LNCAP (cell line): ENCODE measurements around the gene AHDC1.

Source experiments
- TF ChIP-seq, protein P1 (sequence below): fragments of 450-650 bp; IDR thresholded peaks from 2 replicates; pipeline ENCODE4 v1.5.1; 2017; ENCODE audit warnings: mild to moderate bottlenecking

Gene AHDC1

GRCh38 chr1:27605796-27606707, 2.1 kb upstream of the AHDC1 start:
- TF ChIP-seq, protein P1, sequence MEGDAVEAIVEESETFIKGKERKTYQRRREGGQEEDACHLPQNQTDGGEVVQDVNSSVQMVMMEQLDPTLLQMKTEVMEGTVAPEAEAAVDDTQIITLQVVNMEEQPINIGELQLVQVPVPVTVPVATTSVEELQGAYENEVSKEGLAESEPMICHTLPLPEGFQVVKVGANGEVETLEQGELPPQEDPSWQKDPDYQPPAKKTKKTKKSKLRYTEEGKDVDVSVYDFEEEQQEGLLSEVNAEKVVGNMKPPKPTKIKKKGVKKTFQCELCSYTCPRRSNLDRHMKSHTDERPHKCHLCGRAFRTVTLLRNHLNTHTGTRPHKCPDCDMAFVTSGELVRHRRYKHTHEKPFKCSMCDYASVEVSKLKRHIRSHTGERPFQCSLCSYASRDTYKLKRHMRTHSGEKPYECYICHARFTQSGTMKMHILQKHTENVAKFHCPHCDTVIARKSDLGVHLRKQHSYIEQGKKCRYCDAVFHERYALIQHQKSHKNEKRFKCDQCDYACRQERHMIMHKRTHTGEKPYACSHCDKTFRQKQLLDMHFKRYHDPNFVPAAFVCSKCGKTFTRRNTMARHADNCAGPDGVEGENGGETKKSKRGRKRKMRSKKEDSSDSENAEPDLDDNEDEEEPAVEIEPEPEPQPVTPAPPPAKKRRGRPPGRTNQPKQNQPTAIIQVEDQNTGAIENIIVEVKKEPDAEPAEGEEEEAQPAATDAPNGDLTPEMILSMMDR = peak; percentile 79

GRCh38 chr1:27605300-27605766, 1.4 kb upstream of the AHDC1 start:
- TF ChIP-seq, protein P1 = no peak

DNA sequence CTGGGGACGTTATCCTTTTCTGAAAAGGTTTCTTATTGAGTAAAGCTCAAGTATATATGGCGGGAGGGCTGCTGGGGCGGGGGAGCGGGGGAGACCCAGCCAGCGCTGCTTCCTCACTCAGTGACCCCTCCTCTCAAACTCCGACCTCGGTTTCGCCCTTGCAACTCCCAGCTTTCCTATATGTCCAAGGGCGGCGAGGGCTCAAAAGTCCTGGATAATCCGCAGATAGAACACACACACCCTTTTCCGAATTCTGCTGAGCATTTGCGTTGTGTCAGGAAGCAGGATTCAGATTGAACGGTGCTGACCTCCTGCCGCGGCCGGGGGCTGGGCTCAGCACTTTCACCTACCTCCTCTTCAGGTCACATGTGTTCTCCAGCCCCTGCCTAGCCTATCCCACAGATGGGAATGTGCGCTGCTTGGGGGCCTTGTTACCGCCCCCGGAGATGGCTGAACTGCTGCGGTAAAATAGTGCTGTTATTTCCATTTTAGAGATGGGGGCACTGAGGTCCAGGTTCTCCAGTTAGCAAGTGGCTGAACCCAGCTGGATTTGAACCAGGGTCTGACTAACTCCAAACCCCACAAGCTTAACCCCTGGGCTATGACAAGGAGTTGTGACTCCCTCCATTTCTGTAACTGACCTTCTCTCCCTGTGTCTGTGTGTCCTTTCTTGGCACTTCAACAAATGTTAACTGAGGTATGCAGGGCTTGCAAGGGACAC, 795 bp upstream of the AHDC1 start:
- TF ChIP-seq, protein P1 = no peak

- TF ChIP-seq, protein P1 = no peak
These were observed 649 bp downstream of the AHDC1 start for GRCh38 chr1:27603309-27603680.

DNA sequence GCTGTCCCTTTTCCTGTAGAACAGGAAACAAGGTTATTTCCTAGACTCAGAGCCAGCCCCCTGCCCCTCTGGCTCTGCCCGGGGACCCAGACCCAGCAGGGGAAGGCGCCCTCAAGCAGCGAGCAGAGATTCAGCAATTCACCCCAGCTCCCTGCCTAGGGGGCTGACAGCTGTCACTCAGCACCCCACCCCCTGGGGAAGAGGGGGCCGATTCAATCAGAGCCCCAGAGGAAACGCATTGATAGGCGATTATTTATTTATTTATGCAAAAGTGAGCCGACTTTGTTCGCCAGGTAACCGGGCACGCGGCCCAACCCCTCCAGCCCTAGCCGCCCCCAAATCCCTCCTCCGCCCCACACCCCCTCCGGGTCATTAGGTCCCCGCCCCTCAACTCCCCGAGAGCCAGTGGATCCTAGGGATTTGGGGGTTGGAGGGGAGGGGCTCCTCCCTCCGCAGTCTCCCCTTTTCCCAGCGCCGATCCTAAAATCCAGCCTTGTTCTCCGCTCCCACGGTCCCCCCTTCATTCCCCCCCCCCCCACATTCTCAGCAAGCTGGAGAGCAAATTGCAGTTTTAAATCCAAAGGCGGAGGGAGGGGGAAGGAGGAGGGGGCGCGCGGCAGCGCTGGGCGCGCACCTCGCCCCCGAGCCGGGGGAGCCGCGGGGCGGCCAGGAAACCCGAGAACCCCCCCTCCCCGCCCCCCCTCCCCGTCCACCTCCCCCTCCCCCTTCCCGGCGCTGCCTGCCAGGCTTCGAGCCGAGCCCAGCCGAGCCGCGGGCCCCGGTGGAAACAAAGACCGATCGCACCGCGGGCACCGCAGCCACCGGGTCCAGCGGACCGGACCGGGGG, 1.3 kb downstream of the AHDC1 start:
- TF ChIP-seq, protein P1 = no peak

DNA sequence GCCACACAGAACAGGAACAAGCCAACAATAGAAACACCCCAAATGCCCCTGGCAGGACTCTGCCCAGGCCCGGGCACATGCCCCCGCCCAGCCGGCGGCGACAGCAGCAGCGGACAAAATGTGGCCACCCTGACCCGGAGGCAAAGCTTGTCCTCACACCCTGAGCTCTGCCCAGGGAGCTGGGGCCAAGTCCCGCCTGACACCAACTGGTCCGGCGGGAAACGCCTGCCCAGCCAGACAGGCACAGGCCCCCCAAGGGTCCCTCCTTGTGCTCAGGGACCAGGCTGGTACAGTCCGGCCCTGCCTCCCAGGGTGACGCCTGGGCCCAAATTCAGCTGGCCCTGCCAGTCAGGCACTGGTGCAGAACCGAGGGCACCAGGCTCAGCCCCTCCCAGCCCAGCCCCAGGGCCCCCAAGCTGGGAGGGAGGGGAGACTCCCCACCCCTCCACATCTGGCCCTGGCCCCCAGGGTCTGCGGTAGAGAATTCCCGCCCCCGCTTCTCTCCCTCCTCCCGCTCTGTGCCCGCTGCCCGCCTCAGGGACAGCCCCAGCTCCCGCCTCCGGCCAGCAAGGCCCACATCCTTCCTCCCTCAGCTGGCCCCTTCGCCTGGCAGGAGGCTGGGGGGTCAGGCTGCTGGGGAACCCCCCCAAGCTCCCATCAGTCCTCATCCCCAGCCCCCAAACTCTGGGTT, 2.0 kb downstream of the AHDC1 start:
- TF ChIP-seq, protein P1 = no peak
